ENCODE measurements around the gene ALOX15B.

Gene ALOX15B

DNA sequence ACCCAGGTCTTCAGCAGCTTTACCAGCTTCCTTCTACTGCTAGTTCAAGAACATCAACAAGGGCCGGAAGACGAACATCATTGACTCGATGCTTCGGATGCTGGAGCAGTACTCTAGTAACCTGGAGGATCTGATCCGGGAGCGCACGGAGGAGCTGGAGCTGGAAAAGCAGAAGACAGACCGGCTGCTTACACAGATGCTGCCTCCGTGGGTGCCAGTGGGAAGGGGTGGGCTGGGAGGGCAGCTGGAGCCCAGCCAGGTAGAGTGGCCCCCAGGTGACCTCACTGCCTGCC is 24.4 kb upstream of the ALOX15B start:
- Histone ChIP-seq H3K36me3 (replicated peaks; ENCODE audit: insufficient read depth, low read length) (no peaks in the 10 kb centered on the region), H3K4me2 (ENCODE audit: low read depth, low read length) (no peak overlapping the region), H3K9me2 (replicated peaks; ENCODE audit: insufficient read depth, low read length) (no peaks in the 10 kb centered on the region), H3K9me3 (replicated peaks; ENCODE audit: insufficient read depth, low read length) (no peaks in the 10 kb centered on the region), H3K27ac (ENCODE audit: low read length) (no peak overlapping the region), H4K20me1 (ENCODE audit: insufficient read depth, low read length) (no peaks in the 10 kb centered on the region), H3K79me2 (ENCODE audit: low read length) (no peaks in the 10 kb centered on the region), H3F3A (ENCODE audit: insufficient read depth, low read length) (no peaks in the 10 kb centered on the region), H2AFZ (ENCODE audit: low read length) (no peak overlapping the region), H3K4me3 (ENCODE audit: low read length) (no peak overlapping the region), H3K4me1 (ENCODE audit: low read length) (no peaks in the 10 kb centered on the region), H3K9ac (ENCODE audit: low read length) (no peak overlapping the region), H3K27me3 (replicated peaks; ENCODE audit: insufficient read depth, low read length) (peaks cover 53% of the 10 kb centered on the region)
- TF ChIP-seq EZH2 (optimal IDR thresholded peaks at IDR 0.05; ENCODE audit: low read depth, low read length), result no peak
- TF ChIP-seq EZH2phosphoT487 (IDR thresholded peaks at IDR 0.05; ENCODE audit: low read length), result no peak
- TF ChIP-seq, protein P1, sequence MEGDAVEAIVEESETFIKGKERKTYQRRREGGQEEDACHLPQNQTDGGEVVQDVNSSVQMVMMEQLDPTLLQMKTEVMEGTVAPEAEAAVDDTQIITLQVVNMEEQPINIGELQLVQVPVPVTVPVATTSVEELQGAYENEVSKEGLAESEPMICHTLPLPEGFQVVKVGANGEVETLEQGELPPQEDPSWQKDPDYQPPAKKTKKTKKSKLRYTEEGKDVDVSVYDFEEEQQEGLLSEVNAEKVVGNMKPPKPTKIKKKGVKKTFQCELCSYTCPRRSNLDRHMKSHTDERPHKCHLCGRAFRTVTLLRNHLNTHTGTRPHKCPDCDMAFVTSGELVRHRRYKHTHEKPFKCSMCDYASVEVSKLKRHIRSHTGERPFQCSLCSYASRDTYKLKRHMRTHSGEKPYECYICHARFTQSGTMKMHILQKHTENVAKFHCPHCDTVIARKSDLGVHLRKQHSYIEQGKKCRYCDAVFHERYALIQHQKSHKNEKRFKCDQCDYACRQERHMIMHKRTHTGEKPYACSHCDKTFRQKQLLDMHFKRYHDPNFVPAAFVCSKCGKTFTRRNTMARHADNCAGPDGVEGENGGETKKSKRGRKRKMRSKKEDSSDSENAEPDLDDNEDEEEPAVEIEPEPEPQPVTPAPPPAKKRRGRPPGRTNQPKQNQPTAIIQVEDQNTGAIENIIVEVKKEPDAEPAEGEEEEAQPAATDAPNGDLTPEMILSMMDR (IDR thresholded peaks at IDR 0.05; ENCODE audit: low read length), result no peak
- DNase-seq, result no peak

DNA sequence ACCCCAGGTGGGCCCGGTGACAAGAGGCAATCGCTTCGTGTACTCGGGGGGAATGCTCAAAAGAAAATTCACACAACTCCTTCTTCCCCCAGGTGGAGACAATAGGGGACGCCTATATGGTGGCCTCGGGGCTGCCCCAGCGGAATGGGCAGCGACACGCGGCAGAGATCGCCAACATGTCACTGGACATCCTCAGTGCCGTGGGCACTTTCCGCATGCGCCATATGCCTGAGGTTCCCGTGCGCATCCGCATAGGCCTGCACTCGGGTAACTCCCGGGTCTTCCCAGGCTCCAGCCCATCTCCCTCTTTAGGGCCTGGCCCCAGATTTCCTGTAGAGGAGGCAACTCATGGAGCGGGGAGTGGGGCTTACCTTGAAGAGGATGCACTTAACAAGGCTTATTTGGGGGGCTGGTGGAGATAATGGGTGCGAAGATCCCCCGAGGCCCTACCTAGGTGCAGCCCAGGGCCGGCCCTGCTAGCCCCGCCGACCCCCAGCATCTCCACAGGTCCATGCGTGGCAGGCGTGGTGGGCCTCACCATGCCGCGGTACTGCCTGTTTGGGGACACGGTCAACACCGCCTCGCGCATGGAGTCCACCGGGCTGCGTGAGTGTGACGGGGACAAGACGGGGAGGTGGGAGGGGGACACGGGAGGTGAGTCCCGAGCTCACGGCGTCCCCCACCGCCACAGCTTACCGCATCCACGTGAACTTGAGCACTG is 23.5 kb upstream of the ALOX15B start:
- 0 out of 2 replicates have a peak overlapping the region, but pooled peaks have one; percentile 80 for H3K4me2 ChIP-seq (ENCODE audit: low read depth, low read length)
- no peaks in the 10 kb centered on the region for H3F3A ChIP-seq (ENCODE audit: insufficient read depth, low read length)
- no peaks in the 10 kb centered on the region for H3K9me3 ChIP-seq (replicated peaks; ENCODE audit: insufficient read depth, low read length)
- no peak overlapping the region for H3K27ac ChIP-seq (ENCODE audit: low read length)
- no peak for TF ChIP-seq EZH2phosphoT487 (IDR thresholded peaks at IDR 0.05; ENCODE audit: low read length)
- TF ChIP-seq, protein P1 (IDR thresholded peaks at IDR 0.05; ENCODE audit: low read length), result no peak
- TF ChIP-seq EZH2 (optimal IDR thresholded peaks at IDR 0.05; ENCODE audit: low read depth, low read length), result no peak
- no peak overlapping the region for H2AFZ ChIP-seq (ENCODE audit: low read length)
- no peaks in the 10 kb centered on the region for H4K20me1 ChIP-seq (ENCODE audit: insufficient read depth, low read length)
- H3K9ac ChIP-seq (ENCODE audit: low read length), result no peak overlapping the region
- no peak overlapping the region for H3K4me3 ChIP-seq (ENCODE audit: low read length)
- H3K36me3 ChIP-seq (replicated peaks; ENCODE audit: insufficient read depth, low read length), result no peaks in the 10 kb centered on the region
- no peaks in the 10 kb centered on the region for H3K4me1 ChIP-seq (ENCODE audit: low read length)
- H3K27me3 ChIP-seq (replicated peaks; ENCODE audit: insufficient read depth, low read length), result peaks cover 58% of the 10 kb centered on the region
- H3K9me2 ChIP-seq (replicated peaks; ENCODE audit: insufficient read depth, low read length), result no peaks in the 10 kb centered on the region
- no peak for DNase-seq
- no peaks in the 10 kb centered on the region for H3K79me2 ChIP-seq (ENCODE audit: low read length)

DNA sequence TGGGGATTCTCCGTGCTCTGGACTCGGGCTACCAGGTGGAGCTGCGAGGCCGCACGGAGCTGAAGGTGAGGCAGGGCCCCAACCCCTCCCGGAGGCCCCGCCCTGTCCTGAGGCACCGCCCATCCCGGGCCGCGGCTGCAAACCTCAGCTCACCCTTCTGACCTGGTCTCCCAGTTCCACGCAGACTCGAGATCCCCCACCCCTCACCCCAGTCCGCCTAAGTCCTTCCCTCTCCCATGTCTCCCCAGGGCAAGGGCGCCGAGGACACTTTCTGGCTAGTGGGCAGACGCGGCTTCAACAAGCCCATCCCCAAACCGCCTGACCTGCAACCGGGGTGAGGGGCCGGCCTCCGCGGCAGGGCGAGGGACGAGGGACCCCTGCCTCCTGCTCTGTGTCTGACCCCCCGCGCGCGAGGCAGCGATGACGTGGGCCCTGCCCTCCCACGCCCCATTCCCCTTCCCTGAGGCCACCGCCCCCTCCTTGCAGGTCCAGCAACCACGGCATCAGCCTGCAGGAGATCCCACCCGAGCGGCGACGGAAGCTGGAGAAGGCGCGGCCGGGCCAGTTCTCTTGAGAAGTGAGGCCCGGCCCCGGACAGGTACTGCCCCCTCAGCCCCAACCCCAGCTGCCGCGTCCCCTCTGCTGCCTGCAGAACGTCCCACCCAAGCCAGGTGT is 22.8 kb upstream of the ALOX15B start:
- peak overlapping the region; percentile 39 for H3K4me3 ChIP-seq (ENCODE audit: low read length)
- no peaks in the 10 kb centered on the region for H3K9me3 ChIP-seq (replicated peaks; ENCODE audit: insufficient read depth, low read length)
- no peaks in the 10 kb centered on the region for H3K36me3 ChIP-seq (replicated peaks; ENCODE audit: insufficient read depth, low read length)
- peak overlapping the region; percentile 80 for H3K4me2 ChIP-seq (ENCODE audit: low read depth, low read length)
- no peaks in the 10 kb centered on the region for H3F3A ChIP-seq (ENCODE audit: insufficient read depth, low read length)
- no peaks in the 10 kb centered on the region for H3K9me2 ChIP-seq (replicated peaks; ENCODE audit: insufficient read depth, low read length)
- H3K27me3 ChIP-seq (replicated peaks; ENCODE audit: insufficient read depth, low read length), result peaks cover 58% of the 10 kb centered on the region
- H3K79me2 ChIP-seq (ENCODE audit: low read length), result no peaks in the 10 kb centered on the region
- H3K4me1 ChIP-seq (ENCODE audit: low read length), result no peaks in the 10 kb centered on the region
- H2AFZ ChIP-seq (ENCODE audit: low read length), result peak overlapping the region; percentile 59
- no peak overlapping the region for H3K9ac ChIP-seq (ENCODE audit: low read length)
- no peak for TF ChIP-seq EZH2phosphoT487 (IDR thresholded peaks at IDR 0.05; ENCODE audit: low read length)
- TF ChIP-seq, protein P1 (IDR thresholded peaks at IDR 0.05; ENCODE audit: low read length), result no peak
- H3K27ac ChIP-seq (ENCODE audit: low read length), result no peak overlapping the region
- no peak for DNase-seq
- H4K20me1 ChIP-seq (ENCODE audit: insufficient read depth, low read length), result no peaks in the 10 kb centered on the region
